GM19468 (cell line): ENCODE measurements around the gene ATXN7L2.
"Not testable (repeated sequence)": the region's sequence is repeated elsewhere in the genome, so short reads cannot be mapped to it uniquely, and the experiment has no call there.

Experiments
- ATAC-seq: cut with Tn5 transposase; IDR thresholded peaks from one replicate; pipeline ENCODE4 v1.9.1; 2021; ENCODE audit warnings: mild to moderate bottlenecking, moderate library complexity, moderate number of reproducible peaks; ENCODE audit not compliant: unreplicated experiment; ENCODE audit errors: extremely low read depth

The ATXN7L2 gene, protein sequence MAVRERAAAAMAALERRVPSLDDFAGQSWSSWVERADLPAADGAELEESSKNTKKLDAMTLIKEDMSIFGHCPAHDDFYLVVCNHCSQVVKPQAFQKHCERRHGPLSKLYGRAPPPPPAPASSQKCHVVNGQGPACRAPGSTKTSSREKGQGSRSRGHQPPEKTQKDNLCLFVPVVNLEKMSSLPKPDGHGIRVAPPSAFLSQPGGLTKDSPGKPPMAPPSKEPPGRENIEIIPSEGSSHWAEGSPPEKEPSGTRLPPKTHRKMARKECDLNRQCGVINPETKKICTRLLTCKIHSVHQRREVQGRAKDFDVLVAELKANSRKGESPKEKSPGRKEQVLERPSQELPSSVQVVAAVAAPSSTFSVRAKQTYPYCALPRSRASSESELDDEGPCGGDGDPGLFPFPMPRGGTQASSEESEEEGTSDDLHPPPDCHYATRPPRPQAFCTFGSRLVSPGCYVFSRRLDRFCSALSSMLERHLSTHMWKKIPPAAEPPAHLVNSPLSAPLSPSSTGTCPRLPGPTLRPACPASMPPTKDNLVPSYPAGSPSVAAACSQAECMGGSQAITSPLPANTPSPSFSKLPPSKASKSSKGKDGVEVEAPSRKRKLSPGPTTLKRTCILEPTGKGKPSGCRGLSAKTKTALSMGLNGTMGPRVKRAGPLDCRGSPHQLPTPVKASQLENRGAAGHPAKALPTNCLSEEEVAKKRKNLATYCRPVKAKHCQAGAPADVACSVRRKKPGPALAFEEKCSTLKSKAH

DNA sequence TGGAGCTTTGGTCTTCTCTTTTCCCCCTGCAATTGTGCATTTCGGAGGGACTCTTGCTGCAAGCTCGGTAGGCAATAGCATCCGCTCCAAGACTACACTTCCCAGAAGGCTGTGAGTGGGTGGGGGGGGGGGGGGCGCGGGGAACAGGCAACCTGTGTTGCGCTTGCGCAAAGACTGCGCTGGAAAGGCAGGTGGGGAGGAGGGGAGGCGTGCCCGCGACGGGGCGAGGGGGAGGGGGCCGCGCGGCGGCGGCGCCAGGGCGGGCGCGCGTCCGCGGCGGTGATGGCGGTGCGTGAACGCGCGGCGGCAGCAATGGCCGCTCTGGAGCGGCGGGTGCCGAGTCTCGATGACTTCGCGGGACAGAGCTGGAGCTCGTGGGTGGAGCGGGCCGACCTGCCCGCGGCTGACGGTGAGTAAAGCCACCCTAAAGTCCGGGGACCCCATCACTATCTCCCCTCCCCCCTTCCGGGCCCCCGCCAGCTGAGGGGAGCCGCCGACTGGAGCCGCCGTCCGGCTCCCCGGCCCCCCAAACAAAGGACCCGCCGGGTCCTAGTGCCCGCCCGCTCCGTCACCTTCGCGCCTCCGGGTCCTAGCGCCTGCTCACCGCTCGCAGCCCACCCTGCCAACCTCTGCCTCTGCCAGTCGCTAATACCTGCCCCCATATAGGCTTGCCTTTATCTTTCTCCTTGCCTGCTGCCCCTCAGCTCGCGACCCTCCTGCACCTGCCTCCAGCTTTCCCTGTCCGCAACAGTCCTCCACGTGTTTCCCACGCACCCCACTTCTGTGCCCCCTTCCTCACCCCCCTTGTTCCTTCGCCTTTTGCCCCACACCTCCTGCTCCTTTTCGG lies at the start of gene ATXN7L2:
ATXN7L2 (plus strand) TSS at position 234 of the 847 bp plus-strand sequence; CDS start at position 283, 49 bp downstream.
- ATAC-seq: peak; percentile 51

DNA sequence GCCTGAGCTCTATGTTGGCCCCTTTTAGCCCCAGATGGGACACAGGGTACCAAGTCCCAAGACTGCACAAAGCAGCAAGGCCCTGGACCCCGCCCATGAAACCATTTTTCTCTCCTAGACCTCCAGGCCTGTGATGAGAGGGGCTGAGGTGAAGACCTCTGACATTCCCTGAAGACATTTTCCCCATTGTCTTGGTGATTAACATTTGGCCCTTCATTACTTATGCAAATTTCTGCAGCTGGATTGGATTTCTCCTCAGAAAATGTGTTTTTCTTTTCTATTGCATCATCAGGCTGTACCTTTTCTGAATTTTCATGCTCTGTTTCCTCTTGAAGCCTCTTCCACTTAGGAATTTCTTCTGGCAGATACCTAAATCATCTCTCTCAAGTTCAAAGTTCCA lies 49.2 kb upstream of the ATXN7L2 start:
- ATAC-seq: no peak

DNA sequence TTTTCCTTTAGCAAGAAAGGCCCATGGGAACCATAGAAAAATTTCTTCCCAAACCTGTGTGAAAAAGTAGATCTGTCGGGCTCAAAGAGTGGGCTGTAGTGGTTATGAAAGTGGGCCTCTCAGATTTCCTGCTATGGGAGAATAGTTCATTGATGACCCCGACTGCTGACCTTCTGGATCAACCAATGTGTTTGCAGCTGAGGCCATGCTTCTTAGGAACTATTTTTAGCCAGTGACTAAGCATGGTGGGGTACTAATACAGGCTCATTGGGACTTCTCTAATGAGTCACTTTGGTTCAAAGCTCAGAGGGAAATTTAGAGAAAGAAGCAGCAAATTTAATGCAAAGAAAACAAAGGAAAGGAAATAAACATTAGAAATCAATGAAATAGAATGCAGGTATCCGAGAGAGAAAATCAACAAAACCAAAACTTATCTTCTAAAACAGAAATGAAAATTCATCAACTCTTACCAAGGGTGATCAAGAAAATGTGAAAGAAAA lies 44.9 kb upstream of the ATXN7L2 start:
- ATAC-seq: no peak

DNA sequence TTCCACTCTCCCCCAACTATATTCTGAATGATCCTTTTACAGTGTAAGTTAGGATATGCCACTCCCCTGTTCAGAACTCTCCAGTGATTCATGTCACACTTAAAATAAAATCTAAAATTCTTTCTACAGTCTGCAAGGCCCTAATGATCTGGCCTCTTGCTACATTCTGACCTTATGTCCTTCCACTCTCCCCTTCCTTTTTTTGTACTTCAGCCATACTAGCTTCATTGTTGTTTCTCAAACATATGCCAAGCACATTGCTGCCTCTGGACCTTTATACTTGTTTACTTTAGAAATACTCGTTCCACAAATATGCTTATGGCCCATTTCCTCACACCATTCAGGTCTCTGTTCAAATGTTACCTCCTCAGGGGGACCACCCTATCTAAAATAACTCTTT lies 42.6 kb upstream of the ATXN7L2 start:
- ATAC-seq: no peak

DNA sequence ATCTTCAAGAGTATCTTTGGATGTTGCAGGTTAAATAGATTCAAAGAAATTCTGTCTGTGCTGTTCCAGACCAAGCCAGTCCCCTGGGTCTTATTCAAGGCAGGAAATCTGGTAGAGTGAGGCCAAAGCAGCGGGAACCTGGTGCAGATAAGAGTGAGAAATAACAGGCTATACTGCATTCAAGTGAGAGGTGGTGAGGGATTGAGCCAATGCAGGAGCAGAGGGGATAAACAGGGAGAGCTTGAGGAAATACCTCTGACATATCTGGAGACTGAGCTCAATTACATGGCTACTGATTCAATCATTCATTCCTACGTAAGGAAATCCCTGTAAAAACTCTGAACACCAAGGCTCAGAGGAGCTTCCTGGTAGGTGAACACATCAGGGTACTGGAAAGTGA lies 40.2 kb upstream of the ATXN7L2 start:
- ATAC-seq: no peak

DNA sequence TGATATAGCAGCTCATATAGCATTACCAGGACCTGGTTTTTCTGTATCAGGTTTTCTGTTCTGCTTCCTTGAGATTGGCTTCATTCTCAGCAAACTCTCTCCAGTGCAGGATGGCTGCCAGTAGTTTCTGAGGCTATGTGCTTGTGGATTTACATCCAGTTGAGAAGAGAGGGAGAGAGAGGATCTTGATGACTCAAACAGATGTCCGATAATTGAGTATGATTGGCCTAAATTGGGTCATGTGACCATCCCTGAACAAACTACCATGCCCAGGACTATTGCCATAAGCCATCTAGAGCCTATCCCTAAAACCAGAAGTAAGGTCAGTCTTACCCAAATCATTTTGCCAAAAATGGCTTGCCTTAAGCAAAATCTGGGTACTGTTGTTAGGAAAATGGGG lies 39.4 kb upstream of the ATXN7L2 start:
- no peak for ATAC-seq

DNA sequence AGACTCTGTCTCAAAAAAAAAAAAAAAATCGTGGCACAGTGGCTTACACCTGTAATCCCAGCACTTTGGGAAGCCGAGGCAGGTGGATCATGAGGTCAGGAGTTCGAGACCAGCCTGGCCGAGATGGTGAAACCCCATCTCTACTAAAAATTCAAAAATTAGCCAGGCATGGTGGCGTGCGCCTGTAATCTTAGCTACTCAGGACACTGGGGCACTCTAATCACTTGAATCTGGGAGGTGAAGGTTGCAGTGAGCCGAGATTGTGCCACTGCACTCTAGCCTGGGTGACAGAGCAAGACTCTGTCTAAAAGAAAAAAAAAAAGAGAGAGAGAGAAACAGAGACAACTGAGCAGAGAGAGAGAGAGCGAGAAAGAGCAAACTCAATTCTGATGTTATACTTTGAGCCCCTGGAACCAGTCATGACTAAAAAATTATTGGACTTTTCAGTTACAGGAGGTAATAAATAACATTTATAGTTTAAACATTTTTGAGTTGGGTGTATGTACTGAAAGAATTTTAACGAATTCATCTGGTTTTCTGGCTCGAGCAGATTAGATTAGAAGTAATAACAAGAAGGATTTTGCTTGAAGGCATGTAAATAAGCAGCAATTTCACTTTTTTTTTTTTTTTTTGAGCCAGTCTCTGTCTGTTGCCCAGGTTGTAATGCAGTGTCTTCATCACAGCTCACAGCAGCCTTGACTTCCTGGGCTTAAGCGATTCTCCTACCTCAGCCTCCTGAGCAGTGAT lies 37.6 kb upstream of the ATXN7L2 start:
- ATAC-seq: not testable (repeated sequence)

DNA sequence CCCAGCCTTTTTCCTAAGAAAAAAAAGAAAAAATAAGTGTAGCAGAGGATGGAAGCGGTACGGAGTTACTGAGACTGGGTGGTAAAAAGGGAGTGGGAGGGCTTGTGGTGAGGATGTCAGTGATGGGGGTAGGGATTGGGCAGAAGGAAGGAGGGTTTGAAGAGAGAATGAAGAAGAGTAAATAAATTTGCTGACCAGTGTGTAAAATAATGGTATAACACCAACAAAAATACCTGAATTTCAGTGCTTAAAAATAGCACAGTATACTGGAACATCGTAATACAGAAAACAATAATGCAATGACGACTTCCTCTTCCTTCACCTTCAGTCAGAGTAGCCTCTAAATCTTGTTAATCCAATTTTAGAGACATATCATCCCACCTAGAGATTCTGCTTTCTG lies 36.2 kb upstream of the ATXN7L2 start:
- ATAC-seq: no peak

DNA sequence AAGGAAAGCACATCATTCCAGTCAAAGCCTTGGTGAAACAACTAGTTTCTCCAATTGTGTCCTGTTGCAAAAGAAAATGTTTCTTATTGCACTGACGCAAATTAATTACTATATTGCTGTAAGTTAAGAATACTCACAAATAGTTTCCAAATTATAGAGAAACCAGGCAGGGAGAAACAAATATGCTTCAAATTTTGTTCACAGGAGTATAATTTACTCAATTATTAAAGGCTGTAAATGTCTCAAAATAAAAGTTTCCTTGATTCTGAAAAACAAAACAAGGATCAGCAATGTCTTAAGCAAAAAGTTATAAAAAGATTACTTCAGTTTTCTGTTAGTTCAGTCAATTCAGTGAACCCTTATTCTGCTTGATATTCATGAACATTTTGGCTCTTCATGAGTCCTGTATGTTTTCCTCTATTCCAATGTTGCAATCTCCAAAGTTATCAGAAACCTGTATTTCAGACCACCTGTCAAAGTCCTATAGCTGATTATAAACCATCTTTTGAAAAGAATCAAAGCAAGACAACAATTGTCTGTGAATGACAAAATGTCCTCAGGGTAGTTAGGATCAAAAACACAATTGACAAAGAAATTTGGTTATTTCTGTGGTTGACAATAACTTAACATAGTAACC lies 29.1 kb upstream of the ATXN7L2 start:
- no peak for ATAC-seq

DNA sequence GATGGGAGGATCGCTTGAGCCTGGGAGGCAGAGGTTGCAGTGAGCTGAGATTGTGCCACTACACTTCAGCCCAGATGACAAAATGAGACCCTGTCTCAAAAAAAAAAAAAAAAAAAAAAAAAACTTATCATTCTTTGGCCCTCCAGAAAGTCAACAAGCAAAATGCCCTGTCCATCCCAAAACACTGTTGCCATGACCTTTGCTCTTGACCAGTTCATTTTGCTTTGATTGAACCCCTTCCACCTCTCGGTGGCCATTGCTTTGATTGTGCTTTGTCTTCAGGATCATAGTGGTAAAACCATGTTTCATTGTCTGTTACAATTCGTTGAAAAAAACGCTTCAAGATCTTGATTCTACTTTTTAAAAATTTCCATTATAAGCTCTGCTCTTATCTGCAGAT lies 25.9 kb upstream of the ATXN7L2 start:
- no peak for ATAC-seq

DNA sequence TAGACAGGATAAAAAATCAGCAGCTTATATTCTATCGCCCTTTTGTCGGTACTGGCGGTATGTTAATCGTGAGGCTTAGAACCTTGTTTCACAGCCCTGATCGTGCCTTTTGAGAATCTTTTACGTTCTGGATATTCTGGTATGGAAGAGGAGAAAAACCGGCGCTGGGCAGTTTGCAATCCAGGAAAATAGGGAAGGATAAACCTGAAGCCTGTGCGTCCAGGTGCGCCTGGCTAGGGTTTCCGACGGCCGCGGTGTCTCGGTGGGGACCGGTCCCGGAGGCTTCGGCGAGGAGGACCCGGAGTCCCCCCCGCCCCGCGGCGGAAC lies 17.6 kb upstream of the ATXN7L2 start:
- ATAC-seq: no peak

DNA sequence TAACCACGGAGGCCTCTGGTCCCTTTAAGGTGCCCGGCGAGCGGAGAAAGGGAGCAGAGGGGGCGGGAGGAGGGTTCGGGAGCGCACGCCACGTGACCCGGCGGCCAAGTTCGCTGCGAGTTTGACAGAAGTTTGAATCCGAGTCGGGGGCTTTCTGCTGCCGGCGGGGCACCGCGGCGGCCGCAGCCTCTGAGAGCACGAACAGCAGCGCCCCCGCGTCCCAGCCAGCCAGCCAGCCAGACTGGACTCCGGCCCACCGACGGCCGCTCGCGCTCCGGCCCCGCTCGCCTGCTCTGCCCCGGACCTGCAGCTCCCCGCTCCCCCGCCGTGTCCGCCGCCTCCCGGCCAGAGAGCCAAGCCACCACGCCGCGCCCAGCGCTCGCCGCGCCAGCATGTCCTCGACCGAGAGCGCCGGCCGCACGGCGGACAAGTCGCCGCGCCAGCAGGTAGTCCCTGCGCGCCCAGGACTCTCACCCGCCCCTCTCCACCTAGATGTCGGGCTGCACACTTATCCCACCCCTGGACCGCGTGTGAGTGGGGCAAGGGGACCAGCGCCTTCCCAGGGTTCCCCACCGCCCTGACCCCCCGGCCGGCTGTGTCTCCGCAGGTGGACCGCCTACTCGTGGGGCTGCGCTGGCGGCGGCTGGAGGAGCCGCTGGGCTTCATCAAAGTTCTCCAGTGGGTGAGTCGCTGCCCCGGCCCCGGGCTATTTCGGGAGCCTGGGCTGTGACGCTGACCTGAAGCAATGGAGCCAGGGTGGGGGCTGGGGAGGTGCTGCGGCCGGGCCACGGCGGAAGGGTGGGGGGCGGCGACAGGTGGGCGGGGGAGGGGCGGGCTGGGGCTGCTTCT lies 17.0 kb upstream of the ATXN7L2 start, which contains the start of gene SYPL2:
SYPL2 (plus strand) TSS at position 95 of the 849 bp plus-strand sequence; CDS start at position 393, 298 bp downstream.
- no peak for ATAC-seq

DNA sequence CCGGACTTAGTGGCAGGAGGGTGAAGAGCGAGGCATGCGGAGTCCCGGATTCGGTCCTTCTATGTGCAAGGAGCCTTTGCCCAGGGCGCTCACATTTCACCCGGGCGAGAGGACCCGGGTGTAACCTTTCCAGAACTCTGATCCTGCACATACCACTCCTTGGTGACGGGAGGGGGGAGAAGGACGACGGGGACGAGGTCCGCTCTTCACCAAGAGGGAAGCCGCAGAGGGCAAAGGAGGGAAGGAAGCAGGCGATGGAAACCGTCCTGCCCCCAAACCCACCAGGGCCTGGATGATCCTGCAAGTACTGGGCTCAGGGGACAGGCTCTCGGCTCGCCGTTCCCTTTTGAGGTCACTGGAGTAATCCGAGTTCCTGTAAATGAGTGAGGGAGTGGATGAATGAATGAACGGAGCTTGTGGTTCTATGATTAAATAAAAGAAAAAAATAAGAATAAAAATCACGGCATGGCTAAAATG lies 16.4 kb upstream of the ATXN7L2 start:
- ATAC-seq: no peak

DNA sequence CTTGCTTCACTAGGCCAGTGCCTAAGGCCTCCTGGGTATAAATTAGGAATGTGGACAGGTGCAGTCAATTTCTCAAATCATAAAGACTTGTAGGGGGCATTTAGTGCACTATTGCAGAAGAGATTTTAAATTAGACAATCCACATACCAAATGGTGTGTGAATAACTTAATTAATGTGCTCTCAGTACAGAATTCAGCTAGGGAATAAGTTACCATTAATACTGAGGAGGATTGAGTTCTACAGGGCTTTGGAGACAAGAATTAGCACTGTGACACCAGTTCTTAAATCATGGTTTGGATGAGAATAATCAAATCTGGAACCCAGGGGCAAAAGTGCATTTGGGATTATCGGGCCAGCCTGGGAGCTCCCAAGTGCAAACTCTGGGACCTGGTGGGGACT lies 15.6 kb upstream of the ATXN7L2 start:
- no peak for ATAC-seq

DNA sequence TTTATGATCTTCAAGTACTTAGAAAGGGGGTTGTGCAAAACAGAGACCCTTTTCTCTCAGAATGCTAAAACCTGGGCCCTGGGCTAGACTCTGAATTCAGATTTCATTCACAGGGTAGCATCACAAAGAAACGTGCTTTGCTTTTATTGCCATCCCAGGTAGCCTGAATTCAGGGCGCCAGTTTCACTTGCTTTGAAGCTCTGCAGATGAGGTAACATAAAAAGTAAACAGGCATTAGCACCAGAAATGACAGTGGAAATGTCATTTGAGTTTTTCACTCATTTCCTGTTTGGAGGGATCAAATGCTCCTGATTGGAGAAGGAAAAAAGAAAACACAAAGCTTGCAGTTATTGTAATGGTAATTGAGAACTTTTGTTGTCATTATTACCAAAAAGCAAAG lies 14.8 kb upstream of the ATXN7L2 start:
- ATAC-seq: no peak

DNA sequence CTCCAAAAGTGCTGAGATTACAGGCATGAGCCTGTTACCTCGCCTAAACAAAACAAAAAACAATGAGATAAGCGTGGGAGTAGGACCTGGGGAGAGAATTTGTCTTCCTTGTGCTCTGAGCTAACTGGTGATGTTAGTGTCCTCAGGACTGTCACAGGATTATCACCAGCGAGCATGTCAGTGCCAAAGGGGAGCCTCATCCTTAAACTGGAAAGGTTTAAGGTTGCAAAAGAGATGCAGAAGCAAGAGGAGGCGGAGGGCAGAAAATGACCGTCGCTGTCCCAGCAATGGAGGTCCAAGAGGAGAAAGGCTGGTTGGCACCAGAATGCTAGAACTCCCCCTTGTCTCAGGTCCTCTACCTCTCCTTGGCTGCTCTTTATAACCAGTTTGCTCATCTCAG lies 13.5 kb upstream of the ATXN7L2 start:
- no peak for ATAC-seq

DNA sequence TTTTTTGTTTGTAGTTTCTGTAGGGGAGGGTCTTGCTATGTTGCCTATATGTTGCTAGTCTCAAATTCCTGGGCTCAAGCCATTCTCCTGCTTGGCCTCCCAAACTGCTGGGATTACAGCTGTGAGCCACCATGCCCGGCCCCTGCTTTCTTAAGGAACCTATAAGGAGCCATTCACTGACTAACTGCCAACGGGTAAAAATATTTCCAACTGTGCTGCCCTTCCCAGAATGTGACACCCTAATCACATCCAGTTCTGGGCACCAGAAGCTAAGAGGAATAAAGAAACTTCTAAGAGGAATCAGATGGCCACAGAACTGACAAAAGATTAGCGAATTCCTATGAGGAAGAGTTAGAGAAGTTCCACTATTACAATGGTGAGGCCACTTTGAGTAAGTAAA lies 10.9 kb upstream of the ATXN7L2 start:
- no peak for ATAC-seq

DNA sequence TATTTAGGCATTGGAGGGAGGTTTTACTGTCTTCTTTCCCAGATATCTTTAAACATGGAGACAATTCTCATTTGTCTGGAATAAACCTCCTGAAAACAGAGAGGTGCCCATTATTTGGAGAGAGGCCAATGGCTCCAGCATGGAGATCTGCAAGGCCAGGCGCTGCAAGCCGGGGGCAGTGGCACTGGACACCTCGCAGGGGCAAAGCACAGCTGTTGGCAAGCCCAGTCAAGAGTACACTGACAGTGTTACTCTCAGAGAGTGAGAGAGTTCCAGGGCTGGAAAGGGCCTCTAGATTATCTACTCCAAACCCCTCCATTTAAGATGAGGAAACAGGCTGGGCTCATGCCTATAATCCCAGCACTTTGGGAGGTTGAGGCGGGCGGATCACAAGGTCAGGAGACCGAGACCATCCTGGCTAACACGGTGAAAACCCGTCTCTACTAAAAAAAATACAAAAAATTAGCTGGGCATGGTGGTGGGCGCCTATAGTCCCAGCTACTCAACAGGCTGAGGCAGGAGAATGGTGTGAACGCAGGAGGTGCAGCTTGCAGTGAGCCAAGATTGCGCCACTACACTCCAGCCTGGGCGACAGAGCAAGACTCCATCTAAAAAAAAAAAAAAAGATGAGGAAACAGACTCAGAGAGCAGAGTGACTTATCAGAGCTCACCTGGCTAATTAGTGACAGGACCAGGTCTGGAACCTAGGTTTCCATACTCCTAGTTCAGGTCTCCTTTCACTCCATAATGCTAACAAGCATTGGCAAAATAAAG lies 10.2 kb upstream of the ATXN7L2 start:
- ATAC-seq: not testable (repeated sequence)
